NCI-H510A (cell line): ENCODE data around the gene PRUNE2.

Experiments used
- DNase-seq: peaks from one replicate; lab custom pipeline; 2025; lab: John Stamatoyannopoulos, UW

The PRUNE2 gene

DNA sequence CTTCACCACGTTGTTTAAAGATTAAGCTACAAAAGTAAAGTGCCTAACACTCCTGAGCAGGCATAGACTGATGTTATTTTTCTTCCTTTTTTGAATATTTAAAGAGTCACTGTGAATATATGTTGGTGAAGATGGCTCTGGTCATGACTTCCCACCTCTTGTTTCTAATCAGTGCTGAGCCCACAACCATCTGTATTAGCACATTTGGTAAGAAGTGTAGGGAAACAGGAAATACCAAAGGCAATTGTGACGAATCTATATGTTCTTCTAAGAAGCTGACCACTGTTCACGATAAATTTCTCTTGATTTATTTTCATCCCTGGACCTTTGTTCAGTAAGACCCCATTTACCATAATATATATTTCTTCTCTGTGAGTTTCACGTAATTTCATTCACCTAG, 249.9 kb downstream of the PRUNE2 start:
- no peak for DNase-seq

DNA sequence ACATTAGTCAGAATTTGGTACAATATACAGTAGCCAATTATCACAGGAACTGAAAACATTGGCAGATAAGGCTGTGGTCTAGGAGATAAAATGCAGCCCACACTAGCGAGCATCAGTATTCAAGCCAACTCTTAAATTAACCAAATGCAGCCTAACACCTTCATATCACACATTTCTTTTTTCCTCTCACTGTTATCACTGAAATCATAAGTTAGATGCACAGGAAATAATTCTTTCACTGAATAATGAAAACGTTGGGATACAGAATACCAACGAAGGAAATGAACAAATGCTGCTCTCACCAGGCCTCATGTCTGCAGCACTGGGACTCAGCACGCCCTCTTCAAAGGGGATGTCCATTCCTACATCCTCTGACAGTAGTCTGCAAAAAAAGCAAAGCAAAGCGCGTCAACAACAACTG, 250.8 kb downstream of the PRUNE2 start:
- no peak for DNase-seq

DNA sequence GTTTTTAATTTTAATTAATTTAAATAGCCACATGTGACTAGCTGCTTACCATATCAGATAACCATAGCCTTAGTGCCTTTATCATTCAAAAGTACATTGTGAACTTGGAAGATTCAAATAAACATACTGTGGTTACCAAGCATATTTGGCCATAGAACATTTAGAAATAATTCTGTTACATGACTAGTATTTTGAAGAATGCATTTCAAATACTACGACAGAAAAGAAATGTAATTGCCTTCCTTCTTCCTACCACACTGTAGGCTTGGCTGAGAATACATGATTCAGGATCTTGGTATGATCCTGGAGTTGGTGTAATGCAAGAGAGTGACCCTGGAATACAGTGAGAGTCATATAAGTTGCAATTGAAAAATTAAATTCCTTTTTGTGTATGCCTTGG, 251.3 kb downstream of the PRUNE2 start:
- DNase-seq: no peak

DNA sequence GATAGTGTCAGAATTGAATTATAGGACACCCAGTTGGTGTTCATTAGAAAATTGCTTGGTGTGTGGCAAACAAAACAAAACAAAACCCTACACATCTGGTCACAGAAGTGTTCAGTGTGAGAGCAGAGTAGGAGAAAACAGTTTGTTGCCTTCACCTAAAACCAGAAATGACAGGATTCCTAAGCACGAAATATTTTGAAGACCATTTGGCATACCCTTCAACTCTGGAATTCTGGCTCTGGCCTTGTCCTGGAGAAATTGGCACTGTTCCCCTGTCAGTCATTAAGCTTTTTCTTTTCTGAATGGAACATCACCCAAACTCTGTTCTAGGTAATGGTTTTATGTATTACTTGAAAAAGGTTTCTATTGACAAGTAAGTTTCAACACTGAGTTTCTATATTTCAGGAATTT, 251.9 kb downstream of the PRUNE2 start:
- no peak for DNase-seq

DNA sequence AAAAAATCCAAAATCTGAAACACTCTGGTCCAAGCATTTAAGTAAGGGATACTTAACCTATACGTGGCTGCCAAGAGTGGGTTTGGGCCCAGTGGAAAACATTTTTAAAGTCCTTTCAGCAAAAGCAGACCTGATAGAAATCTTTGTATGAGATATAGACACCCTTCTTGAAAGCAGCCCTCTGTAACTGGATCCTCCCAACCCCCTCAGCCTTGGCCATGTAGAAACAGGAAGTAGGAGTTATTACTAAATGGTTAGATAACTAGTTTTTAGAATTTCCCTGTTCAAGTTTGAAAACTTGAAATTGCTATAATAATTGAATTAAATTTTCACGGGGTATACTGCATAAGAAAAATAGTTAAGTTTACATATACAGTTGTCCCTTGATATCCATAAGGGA, 253.0 kb downstream of the PRUNE2 start:
- DNase-seq: no peak

DNA sequence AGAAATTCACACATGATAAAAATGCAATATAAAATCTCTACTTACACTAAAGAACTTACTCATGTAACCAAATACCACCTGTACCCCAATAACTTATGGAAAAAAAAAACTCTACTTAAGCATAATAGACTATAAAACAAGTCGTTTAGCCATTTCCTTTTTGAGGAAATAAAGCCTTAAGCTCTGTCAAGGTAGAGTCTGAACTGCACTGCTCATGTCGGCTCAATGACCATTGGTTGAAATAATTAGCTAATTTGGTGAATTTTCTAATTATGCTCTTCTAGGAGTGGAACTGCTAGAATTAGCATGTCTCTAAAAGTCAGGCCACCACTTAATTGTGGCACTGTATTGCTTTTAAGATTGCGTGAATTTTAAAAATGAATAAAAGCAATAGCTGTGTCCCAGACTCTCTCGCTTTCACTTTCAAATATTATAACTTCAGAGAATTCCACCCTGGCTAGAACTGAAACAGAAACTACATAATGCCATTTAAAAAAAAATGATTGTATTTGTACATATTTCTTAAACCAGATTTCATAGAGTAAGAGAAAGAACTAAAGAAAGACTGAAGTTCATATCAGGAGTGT, 254.7 kb downstream of the PRUNE2 start:
- no peak for DNase-seq

DNA sequence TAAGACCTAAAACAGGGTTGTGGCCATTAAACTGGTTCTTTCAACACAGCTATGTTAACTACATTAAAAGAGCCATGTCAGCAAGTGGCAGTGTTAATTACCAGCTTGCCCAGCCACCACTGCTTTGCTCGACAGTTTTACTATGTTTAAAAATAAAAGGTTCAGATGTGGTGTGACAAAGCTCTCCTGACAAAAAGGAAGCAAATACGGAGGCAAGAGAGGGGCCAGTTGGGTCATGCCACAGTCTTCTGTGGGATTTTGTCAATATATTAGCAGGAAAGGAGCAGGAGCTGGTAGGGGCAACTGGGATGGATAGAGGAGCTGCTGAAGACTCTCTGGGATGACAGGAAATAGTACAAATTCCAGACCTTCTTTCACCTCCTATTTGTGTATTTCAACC, 255.2 kb downstream of the PRUNE2 start:
- DNase-seq: no peak

DNA sequence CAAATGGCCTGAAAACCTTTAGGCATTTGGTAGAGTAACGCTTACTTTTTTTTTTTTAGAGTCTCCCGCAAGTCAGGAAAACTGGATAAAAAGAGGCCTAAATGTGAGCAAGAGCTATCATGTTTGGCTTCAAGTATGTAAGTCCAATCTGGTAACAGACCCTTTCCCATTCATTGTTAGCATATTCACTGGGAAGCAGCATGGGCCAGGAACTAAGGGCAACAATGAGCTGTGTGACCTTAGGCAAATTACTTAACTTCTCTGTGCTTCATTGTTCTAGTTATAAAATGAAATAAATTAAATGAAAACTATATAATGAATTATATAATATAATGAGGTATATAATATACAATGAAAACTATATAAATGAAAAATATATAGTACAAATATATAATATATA, 256.0 kb downstream of the PRUNE2 start:
- no peak for DNase-seq

DNA sequence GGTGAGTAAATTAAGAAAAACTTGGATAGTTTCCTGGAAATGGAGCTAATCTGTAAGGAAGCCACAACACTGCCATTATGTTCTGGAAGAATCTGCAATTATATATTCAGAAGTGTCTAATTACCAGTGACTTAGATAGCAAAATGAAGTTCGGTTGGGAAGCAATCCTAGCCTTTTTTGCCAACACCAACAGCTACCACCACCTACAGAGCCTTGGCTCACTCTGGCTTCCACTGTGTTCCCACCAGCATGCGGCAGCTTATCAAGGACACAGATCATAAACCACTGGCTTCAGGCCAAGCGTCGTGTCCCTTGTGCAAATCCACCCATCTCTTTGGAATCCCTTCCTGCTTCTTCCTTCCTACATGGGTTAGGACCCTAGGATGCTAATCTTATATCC, 259.7 kb downstream of the PRUNE2 start:
- DNase-seq: no peak

DNA sequence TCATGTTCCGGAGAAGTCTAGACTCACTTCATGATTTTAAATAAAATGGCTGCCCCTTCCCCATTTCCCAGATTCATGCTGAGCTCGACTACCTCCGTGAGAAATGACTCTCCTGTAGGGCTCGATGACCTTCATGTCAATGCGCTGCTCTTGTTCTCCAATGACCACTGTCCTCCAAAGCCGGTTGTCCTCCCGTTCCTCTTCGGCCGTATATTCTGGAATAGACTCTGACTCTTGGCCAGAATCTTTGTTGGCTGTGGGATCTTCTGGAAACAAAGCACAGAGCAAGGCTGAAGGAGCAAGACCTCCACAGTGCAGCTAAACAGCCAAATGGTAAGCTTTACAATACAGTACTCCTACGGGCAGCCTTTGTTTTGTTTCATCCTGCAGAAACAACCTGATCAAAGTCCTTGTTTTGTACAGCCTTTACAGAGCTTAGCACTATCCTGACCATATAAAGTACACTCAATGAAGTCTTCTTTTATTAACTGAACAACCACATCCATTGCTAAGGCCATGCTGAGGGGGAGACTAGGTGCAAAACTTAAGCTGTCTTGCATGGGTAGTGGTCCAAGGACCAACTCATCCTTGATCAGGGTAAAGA, 261.2 kb downstream of the PRUNE2 start:
- DNase-seq: no peak

DNA sequence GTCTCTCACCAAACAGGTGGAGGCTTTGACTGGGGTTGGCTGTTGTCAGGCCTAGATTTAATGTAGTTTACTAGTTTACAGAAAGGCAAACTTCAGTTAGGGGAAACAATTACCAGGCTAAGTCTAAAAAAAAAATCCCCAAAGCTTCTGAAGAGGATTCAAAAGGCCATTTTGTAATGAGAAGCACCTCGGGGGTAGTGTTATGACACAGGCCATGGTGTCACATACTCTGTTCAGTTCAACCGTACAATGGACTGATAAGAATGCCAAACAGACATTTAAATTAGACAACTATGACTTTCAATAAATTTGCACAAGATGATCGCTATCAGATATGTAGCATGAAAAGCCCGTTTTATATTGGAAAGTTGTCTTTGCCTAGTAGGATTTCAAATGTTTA, 261.7 kb downstream of the PRUNE2 start:
- no peak for DNase-seq

DNA sequence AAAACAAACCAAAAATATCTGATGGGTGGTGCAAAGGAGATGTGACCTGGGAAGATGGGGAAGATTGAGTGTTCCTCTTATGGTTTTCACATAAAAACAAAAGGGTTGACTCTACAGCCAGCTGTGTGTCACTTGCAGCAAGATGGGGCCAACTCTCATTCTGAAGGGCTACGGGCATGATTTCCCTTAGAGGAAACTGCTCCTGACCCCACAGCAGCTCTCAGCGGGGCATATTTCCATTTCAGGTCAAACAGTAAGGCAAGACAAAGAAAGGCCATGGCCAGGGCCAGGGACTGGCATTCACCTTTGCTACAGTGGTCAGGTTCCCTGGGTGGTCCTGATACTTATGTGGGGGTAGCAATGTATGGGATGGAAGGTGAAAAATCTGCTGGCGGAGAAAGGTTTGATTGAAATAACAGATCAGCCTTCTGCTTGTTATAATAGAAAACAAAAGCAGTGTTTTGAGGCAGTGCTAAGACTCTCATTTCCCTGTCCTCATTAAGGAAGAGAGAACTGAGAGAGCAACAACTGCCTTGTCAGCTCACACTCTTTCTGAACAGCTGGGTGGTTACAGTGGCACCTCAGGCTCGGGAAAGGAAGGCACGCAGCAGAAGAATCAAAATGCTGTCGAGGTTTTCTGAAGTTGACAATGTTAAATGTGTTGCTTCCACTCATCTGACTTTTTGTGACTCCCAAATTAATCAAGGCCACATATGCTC, 262.4 kb downstream of the PRUNE2 start:
- no peak for DNase-seq

DNA sequence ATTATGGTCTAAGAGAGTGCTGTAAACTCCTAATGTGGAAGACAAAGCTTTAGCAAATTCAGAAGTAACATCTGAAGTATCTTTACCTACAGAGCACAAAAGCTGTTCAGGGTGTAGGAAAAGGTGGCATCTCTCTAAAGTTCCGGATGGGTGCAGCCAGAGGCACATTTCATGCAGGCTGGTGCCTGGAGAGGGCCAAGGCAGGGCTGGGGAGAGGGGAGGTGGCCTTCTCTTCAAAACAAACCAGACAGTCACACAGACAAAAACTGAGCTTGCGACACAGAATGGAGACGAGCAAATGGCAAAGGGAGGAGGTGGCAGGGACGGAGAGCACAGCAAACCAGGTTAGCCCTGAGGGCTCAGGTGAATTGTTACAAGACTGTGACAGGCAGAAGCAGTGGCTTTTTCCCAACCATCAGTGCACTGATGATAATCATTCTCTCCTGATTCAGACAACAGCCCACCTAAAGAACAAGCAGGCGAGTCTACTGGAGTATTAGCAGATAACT, 263.2 kb downstream of the PRUNE2 start:
- DNase-seq: no peak

DNA sequence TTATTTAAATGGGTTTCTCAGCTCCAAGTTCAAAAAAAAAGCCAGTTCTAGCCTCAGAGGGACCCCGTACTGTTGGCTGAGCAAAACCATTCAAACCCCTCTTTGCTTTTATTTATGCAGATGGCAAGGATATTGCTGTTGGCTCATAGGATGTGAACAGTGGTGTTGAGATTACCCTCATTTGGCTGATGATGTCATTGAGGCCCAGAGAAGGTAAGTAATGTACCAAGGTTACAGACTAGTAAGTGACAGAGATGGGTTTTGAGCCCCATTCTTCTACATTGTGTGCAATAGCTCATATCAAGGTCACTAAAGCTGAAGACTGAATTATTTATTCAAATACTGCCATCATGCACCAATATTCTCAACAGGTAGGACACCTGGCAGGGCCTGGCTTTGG, 263.8 kb downstream of the PRUNE2 start:
- no peak for DNase-seq

DNA sequence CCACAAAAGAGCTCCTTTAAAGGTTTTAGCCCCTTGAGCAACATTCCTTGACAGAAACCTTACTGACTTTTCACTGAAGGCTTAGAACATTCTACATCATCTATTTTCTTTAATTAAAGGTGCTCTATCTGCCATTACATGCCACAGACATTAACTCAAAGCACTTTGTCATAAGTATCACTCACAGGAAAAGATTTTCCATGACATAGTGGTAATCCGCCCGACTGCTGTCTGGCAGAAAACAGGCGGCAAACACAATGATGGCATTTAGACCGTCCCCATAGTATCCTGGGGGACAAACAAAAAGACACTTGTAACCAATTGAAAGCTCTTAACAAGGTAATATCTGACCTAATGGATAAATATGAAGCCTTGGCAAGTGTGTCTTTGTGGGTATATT, 267.9 kb downstream of the PRUNE2 start:
- DNase-seq: no peak

DNA sequence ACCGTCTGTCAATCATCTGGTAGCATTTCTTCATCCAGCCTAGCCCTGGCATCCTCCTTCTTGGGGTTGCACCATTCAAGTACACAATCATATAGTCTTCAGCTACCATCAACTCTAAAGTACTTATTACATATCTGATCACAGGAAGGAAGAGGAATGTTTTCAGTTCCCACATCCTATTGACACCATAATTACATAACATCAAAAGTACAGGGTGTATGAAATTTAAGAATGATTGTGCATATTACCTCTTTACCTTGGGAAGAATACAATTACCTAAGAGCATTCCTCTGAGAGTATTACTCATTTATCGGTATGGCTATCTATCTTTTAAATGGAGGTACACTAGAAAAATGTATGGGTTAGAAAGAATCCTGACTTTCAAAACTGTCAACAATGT, 268.5 kb downstream of the PRUNE2 start:
- no peak for DNase-seq

DNA sequence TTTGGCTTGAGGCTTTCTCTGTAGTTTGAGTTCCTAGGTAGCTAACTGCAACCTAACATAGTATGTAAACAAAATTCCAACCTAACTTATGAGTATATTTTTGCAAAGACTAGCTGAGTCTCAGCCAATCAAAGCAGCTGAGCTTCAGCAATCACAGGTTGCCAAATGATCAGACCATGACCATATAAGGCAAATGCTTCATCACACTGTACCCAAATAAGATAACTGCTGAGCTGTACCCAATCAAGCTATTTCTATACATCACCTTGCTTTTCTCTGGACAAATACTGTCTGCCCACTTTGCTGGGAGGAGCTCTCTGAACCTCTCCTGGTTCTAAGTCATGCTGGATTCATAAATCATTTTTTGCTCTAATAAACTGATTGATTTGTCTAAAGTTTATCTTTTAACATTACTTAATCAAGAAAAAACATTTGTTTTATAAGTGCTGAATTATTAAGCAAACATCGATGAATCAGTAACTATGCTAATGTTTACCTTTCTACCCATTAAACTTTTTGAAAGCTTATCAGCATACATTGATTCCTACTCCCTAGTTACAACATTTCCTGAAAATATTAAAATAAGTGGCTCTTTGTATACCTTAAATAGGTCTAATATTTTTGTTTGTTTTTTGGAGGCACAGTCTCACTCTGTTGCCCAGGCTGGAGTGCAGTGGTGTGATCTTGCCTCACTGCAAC, 271.4 kb downstream of the PRUNE2 start:
- DNase-seq: no peak

DNA sequence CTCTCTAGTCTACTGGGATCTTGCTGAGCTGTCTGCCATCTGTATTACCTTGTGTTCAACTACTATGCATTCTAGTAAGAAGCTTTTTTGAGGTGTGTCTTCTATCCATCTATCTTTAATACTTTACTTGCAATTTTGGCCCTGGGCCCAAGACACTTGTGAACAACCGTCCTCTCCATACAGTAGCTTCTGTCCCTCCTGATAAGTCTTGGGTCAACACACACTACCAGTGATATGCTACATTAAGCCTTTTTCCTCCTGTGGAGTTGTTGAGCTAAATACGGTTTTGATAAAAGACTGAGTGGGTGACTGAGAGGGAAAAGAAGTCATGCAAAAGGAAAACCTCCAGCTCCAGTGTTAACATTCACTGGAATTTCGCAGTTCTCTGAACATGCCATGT, 275.0 kb downstream of the PRUNE2 start:
- DNase-seq: no peak

DNA sequence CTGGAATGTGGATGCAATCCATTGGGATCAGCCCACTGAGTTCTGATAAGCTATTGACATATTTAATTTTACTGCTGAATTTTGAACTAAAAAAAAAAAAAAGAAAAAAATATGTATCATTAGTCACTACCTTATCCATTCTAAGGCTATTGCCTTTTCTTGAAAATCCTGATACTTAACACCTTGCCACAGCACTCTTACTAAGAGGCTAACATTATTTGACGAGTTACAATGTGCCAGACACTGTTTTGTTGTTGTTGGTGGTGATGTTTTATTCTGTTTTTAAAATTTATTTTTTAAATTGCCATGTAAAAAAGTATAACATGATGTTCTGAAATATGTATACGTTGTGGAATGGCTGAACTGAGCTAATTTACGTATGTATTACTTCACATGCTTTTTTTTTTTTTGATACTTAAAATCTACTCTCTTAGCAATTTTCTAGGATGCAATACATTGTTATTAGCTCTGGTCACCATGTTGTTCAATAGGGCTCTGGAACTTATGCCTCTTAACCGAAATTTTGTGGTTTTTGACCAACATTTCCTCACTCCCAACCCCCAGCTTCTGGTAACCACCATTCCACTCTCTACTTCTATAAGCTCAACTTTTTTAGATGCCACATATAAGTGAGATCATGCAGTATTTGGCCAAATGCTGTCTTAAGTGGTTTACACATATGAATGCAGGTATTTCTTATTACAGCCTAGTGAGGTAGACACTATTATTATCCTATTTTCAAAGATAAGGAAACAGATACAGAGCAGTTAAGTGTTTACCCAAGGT, 276.5 kb downstream of the PRUNE2 start:
- no peak for DNase-seq

DNA sequence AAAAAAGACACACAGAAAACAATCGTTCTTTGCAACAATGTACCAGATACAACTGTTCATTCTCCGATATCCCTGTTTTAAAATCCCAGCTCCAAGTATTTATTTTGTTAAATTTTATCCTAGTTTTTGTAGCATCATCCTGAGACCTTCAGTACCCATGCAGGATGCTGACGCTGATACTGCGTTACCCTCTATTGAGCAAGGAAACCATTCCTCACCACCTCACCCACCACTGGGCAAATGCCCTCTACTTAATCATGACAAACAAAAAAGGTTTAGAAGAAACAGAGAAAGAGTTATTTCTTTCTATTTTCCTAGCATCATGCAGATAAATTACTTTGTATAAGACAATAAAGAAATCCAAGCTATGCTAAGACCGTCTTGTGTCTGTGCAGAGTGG, 277.8 kb downstream of the PRUNE2 start:
- DNase-seq: no peak

DNA sequence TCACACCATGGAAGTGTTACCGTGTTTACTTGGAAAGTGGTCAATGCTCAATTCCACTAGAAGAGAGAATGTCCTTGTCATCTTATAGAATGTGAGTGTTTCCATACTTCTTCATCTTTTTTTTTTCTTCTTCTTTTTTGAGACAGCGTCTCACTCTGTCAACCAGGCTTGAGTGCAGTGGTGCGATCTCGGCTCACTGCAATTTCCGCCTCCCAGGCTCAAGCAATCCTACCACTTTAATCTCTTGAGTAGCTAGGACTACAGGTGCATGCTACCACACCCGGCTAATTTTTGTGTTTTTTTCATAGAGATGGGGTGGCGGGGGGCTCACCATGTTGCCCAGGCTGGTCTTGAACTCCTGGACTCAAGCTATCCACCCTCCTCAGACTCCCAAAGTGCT, 278.9 kb downstream of the PRUNE2 start:
- DNase-seq: no peak

DNA sequence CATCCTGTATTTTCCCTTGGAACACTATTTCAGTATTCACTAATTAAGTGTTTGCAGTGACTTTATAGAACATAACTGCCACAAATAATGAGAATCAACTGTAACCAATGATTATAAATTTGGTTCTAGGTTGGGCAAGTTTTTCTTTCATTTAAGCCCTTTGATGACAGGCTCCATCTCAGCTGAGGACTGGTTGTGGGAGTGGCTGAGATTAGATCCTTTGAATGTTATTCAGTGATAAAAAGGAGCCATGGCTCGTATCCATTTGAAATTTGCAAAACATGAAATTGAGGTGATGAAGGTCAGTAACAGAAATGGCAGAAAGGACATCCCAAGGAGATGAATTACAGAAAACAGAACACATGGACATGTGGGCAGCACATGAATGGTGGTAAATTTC, 279.8 kb downstream of the PRUNE2 start:
- DNase-seq: no peak
